NCI-H1048 (cell line): ENCODE data around the gene OR4L1.
"Not testable (repeated sequence)": the region's sequence is repeated elsewhere in the genome, so short reads cannot be mapped to it uniquely, and the experiment has no call there.

Source experiments
- DNase-seq: peaks from one replicate; lab custom pipeline; 2025; lab: John Stamatoyannopoulos, UW

The OR4L1 gene, protein sequence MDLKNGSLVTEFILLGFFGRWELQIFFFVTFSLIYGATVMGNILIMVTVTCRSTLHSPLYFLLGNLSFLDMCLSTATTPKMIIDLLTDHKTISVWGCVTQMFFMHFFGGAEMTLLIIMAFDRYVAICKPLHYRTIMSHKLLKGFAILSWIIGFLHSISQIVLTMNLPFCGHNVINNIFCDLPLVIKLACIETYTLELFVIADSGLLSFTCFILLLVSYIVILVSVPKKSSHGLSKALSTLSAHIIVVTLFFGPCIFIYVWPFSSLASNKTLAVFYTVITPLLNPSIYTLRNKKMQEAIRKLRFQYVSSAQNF

DNA sequence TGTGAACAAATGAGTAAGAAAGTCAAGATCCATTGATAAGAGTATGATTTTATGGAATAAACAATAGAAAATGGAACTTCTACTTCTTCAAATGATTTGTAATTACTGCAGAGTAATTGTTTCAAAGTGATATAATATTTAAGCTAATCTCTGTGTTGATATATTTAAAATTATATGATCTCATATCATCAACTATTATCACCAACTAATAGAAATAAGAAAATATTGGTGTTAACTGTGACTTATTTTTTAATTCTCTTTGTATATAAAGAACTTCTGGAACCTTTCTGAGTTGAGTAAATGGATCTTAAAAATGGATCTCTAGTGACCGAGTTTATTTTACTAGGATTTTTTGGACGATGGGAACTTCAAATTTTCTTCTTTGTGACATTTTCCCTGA, at the start of gene OR4L1:
Gene OR4L1 (plus strand): TSS at position 301 of the 400 bp plus-strand sequence. CDS start 0 bp downstream, at position 301.
- no peak for DNase-seq

DNA sequence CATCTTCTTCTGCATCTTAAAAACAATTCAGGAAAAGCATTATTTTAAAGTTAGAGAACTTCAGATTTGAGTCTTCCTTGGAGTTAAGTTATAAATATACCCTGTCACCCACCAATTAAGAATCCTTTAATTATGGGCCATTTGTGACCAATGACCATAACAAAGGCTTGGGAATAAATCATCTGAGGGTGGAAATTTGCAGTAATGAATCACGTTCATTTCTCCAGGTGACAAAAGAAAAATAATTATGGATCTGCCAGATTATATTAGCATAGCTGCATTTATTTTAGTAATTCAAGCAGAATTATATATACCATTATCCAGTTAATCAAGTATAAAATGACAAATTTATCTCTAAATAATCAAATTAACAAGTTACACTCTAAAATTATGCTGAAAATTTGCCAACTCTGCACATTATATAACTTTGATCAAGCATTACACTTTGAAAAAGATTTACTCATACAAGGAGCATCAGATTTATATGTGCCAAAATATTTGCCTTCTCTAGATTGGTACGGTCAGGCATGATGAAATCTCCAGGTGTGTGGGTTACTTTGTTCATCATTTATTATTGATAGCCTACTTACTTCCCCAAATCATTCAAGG, 40.5 kb upstream of the OR4L1 start, which contains the start of gene OR4K14:
Gene OR4K14 (minus strand): TSS at position 51 of the 609 bp plus-strand sequence. CDS start 4,114 bp downstream, outside the sequence.
- no peak for DNase-seq

DNA sequence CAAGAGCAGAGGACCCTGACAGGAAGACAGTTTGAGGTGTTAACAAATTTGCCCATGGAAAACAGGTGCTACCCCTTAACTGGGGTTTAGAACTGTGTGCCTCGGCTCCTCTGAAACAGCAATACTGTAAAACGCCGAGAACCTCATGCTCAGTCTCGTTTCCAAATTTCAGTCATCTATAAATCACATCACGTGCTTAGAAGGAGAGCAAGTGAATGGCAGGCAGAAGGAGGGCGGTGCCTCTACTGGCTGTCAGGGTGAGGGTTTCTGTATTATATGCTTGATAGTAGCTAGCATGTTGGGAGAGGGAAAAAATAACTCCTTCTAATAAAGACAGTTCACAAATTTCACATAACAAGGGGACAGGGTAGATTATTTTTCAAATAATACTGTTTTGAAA, 28.8 kb upstream of the OR4L1 start:
- no peak for DNase-seq

DNA sequence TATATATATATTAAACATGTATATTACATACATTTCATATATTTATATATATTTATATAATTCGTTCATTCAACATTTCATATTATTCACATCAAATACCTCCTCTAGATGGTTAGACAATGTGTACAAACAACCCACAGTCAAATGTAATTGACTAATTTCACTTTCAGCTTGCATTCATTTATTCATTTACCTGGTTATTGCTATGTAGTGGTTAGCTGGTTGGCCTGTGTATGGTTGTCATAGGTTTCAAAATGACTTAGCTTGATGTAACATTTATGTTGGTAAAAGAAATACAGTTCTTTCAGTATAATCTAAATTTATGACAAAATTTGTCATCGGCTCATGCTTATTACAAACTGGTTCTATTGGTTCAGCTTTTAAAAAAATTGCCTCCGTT, 24.4 kb upstream of the OR4L1 start:
- DNase-seq, result no peak

DNA sequence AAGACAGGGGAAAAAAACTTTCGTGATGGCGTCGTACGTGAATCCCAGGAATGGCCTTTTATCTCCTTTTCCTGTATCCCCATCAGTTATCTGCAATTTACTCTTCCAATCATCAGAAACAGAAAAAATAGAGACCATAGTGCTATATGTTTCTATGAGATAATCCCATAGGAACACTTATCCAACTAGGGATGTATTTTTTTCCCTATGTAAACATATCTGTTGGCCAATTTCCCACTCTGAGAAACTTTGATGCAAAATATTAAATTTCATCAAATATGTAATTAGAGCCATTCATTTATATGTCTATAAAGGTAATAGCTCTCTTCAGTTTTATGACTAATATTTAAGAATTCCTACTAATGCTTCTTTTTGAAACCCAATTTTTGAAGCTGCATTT, 23.9 kb upstream of the OR4L1 start, which contains the start of gene OR4K13:
Gene OR4K13 (minus strand): TSS at position 101 of the 400 bp plus-strand sequence. CDS start 1,280 bp downstream, outside the sequence.
- DNase-seq, result no peak

DNA sequence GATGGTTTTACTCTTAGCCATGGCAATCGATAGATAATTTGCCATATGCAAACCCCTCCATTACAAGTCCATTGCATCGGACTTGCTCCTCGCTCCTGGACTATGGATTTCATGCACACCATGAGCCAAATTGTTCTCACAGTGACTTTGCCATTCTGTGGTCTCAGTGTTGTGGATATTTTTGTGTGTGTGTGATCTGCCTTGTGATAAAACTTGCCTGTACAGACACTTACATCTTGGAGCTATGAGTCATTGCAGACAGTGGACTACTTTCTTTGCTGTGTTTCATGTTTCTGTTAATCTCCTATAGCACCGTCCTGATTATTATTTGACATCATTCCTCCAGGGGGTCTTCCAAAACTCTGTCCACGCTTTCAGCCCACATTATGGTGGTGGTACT, 15.6 kb upstream of the OR4L1 start:
- DNase-seq, result no peak

DNA sequence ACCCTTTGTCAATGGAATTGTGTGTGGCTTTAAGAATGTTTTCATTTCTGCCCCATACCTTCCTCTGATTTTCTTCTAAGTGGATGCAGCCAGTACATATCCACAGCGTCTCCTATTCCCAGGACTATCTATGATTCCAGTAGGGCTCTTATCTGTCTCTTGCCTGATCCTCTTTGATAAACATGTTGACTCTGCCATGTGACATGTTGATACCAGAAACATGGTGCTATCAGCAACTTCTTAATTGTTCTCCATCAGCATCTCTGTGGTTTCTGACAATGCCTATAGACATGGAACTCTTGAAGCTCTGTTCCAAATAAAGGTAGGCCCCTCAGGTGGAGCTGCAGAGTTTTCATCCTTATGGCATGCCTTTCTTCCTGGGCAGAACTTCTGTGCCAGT, 11.6 kb upstream of the OR4L1 start:
- DNase-seq, result no peak

DNA sequence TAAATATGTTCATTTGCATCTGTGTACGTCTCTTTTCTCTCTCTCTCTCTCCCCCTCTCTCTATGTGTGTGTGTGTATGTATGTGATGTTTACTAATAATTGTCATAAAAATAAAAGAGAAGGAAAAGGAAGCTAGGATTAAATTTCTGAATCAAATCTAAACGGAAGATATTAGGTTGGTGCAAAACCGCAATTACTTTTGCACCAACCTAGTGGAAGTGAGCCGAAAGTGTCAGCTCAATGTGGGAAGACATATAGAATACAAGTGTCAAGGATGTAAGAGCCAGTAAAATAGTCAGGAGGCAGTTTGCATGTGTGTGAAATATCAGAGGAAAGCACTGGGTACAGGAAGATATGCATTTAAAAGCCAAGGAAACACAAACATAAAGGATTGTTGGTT, 32.2 kb downstream of the OR4L1 start:
- DNase-seq, result no peak

DNA sequence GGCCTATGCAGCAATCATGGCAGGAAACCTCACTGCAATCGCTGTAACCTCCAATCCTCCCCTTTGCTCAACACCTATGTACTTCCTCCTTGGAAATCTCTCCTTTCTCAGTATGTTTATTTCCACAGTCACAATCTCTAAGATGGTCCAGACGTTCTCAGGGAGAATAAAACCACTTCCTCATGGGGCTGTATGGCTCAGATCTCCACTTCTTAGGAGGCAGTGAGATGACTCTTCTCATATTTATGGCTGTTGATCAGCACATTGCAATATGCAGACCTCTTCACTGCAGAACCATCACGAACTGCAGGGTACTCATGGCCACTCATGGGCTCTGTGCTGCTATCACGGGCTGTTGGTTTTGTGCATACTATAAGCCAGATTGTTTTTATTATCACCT, 33.6 kb downstream of the OR4L1 start:
- no peak for DNase-seq

DNA sequence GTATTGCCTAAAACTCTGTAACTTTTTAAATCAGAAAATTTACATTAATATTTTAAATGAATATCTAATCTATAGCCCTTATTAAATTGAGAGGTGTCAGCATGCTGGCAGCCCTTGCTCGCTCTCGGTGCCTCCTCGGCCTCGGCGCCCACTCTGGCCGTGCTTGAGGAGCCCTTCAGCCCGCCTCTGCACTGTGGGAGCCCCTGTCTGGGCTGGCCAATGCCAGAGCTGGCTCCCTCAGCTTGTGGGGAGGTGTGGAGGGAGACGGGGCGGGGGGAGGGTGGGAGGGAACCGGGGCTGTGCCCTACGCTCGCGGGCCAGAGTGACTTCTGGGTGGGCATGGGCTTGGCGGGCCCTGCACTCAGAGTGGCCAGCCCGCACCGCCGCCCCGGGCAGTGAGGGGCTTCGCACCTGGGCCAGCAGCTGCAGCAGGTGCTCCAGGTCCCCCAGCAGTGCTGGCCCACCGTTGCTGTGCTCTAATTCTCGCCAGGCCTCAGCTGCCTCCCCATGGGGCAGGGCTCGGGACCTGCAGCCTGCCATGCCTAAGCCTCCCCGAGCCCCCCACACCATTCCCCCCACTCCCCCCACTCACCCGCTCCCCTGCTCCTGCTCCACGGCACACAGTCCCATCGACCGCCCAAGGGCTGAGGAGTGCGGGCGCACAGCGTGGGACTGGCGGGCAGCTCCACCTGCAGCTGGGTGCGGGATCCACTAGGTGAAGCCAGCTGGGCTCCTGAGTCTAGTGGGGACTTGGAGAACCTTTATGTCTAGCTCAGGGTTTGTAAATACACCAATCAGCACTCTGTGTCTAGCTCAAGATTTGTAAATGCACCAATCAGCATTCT, 39.3 kb downstream of the OR4L1 start:
- not testable (repeated sequence) for DNase-seq

DNA sequence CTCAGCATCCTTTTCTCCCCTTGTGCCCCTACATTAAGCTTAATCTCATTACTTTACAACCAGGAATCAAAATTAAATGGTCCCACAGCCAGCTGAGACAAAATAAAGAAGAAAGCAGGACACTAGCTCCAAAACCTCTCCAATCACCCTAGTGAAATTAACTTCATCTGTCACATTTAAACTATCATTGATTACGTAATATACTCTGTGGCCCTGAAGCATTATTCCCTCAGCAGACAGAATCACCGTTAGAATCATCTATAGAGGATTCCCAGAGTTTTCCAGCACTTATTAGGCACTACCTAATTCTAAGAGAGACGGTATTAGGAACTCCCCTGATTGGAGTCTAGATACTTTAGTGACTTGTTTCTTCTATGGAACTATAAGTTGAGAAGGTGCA, 50.6 kb downstream of the OR4L1 start, which contains the start of gene OR4K17:
Gene OR4K17 (plus strand): TSS at position 302 of the 400 bp plus-strand sequence. CDS start 6,761 bp downstream, outside the sequence.
- no peak for DNase-seq
